GM19193 (cell line): ENCODE results near the gene CAPRIN1.

Source experiments
- POLR2A ChIP-seq: IDR thresholded peaks from 4 replicates; pipeline ENCODE4 v1.6.1; 2011; ENCODE audit not compliant: insufficient read depth, insufficient read length; ENCODE audit errors: extremely low read depth

The CAPRIN1 gene

GRCh38 chr11:34067383-34068065 lies 16.0 kb downstream of the CAPRIN1 start:
- no peak for TF ChIP-seq POLR2A

GRCh38 chr11:34068111-34068510 lies 16.6 kb downstream of the CAPRIN1 start:
- no peak for TF ChIP-seq POLR2A

GRCh38 chr11:34072041-34072440 lies 20.5 kb downstream of the CAPRIN1 start:
- no peak for TF ChIP-seq POLR2A

DNA sequence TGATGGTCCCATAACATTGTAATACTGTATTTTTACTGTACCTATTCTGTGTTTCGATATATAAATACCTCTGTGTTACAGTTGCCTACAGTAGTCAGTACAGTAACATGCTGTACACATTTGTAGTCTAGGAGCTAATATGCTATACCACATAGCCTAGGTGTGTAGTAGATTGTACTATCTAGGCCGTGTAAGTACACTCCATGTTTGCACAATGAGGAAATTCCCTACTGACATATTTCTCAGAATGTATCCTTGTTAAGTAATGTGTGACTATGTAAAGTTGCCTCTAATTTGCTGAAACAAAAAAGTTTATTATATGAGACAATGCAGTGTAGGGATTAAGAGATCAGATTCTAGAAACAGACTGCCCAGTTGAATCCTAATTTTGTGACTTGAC lies 21.3 kb downstream of the CAPRIN1 start:
- TF ChIP-seq POLR2A = no peak

GRCh38 chr11:34074391-34074790 lies 22.9 kb downstream of the CAPRIN1 start:
- no peak for TF ChIP-seq POLR2A

DNA sequence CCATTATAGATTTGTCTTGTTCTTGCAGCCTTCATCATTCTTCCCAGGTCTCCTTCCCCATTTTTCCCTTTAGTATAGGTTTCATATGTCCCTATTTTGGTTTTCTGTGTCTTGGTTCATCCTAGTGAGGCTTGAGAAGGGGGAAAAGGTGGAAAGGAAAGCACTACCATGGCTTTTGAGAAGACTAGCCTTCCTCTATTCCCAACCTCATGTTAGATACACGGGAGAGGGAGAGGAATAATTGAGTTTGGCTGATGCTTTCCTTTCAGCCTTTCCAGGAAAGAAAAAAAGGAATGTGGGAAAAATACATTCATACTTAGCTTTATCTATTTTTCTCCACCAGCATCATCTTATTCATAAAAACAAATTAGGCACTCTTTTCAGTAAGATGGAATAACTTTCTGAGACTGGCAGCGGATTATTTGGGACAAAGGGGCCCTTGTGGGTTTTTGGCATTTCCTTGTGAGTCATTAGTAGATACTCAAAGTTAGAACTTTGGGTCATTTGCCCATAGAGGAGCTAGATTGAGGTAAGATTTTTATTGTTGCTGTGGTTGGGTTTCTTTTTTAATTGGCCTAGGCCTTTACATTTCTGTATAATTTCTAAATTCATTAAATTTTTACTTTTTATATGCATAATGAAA lies 23.8 kb downstream of the CAPRIN1 start:
- no peak for TF ChIP-seq POLR2A

DNA sequence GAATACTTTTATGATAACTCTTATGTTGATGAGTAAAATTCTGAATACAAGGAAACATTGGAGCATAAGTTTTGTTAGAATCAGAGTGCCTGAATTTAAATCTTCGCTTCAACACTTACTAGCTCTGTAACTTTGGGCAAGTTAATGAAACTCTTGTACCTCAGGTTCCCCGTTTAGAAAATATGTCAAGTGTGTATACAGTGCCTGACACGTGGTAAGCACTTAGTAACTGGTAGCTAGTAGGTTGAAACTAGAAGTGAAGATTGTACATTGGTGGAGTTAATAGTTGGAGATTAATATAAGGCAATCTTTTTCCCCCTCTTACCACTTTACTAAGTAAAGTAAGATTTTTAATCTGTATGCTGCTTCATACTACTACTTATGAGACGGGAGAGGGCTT lies 29.1 kb downstream of the CAPRIN1 start:
- no peak for TF ChIP-seq POLR2A

DNA sequence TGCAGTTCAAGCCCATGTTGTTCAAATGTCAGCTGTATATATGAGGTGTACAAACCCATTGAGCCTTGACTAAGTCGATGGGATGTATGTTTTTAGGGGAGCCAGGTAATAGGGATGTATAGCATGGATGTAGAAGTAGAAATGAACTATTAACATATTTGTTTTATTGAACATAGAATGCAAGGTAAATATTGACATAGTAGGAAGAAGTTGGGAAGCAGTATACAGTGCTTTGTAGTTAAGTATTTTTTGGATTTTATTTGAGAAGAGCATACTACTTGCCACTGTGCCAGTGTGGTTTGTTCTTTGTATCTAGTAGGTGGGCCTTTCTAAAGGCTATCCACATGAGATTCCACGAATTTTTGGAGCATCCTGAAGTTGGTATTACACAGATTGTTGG lies 33.1 kb downstream of the CAPRIN1 start:
- no peak for TF ChIP-seq POLR2A

DNA sequence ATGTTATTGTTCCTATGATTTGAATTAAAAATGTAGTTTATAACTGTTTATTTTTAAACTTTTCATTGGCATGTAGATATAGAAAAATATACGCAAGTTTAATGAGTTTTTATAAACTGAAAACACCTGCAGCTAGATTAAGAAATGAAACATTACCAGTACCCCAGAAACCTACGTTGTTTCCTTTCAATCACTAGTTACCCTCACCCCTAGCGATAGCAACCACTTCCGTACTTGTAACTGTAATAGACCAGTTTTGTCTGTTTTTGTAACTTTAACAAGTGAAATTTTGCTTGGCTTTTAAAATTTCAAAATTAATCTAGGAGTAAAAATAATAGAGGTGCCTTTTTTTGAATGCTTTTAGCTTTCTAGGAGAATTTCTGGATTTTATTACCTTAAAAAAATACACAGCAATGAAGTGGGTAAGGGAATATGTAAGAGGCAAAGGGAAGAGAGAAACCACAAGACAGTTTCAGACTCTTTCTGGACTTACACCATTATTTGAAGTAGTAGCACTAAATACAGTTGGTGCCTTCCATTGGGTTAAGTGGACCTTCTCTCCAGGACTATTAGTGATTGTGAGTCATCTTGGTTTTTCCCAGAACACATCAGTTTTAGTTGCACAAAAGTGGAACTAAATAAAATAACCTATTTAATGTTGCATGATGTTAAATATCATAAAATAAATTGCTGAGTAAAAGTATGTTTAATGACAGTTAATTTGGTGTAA lies 35.2 kb downstream of the CAPRIN1 start:
- no peak for TF ChIP-seq POLR2A

GRCh38 chr11:34091825-34092224 lies 40.3 kb downstream of the CAPRIN1 start:
- no peak for TF ChIP-seq POLR2A

DNA sequence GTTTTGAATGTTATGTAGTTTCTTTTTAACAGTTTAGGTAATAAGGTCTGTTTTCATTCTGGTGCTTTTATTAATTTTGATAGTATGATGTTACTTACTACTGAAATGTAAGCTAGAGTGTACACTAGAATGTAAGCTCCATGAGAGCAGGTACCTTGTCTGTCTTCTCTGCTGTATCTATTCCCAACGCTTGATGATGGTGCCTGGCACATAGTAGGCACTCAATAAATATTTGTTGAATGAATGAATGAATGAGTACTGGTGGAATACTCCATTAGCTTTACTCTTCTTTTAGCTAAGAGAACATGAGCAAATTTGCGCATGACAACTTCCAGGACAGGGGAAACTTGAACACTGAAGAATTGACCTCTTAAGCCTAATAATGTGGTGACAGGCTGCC lies 47.3 kb downstream of the CAPRIN1 start:
- TF ChIP-seq POLR2A = no peak

- TF ChIP-seq POLR2A = no peak
Measured at GRCh38 chr11:34104680-34105078, 53.1 kb downstream of the CAPRIN1 start.

DNA sequence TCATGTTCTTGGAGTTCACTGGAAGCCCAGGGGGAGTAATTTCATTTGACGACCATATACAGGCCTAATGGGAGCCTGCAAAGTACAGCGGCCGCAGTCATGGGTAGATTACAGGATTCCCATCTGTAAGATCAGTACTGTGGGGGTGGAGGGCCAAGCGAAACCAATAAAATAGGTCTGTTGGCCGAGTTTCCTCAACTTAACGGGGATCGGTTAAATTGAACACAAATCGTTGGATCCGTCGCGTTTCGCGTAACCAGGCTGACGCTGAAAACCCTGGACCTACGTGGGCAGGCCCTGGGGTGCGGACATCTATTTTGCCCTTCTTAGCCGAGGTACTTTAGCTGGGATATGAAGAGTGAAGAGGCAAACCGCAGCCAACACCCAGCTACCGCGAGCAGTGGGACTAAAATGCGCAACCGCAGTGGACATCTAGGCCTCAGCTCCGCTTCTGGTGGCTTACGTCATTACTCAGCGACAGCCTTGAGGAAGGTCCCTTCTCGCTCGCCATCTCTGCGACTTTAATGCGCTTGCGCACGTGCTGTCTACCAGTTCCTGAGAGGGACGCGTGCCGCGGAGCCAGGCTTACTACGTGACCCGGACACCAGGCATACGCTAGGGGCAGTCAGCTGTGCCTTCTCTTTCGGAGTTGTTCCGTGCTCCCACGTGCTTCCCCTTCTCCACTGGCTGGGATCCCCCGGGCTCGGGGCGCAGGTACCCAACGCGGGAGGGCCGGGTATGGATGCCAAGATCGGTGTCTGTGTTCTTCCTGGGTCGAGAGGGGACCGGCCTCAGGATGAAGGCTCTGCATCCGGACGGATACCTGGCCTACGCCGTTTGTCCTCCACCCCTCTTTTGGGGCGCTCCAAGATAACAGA lies 53.8 kb downstream of the CAPRIN1 start, which contains the start of gene NAT10:
TSS of gene NAT10 (plus strand) at position 551 of the 878 bp plus-strand sequence. CDS start 2,597 bp downstream, outside the sequence.
- TF ChIP-seq POLR2A = peak; percentile 96

DNA sequence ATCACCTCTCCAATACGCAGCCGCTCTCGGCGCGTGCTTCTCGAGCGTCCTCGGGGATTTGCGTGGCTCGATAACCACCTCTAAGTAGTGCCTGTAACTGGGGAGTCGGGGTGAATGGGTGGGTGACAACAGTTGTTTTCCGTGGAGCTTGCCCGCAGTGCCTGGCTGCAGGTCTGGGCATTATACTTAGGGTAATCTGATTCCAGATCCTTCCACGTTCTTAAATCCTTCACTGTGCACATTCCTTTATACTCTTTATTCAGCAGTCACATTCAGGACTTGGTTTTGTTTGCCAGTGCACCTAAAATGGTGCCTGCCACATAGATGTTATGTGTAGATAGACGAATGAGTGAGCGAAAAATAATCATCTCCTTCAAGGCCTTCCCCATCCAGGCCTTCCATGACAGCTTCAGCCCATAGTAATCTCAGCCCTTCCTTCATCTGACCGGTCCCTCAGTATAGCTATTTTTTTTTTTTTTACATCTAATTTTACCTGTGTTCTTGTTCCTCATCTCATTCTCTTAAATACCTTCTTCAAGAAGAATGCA lies 54.5 kb downstream of the CAPRIN1 start:
- no peak for TF ChIP-seq POLR2A
